ENCODE measurements around the gene TSC22D4.

- TF ChIP-seq CTCF (conservative IDR thresholded peaks at IDR 0.05; ENCODE audit: low read depth in 2 of 2) (no peak), POLR2AphosphoS5 (IDR thresholded peaks at IDR 0.05; ENCODE audit: low read depth) (no peak), EZH2phosphoT487 (IDR thresholded peaks at IDR 0.05; ENCODE audit: unreplicated experiment) (no peak), ZNF462 (CRISPR knock-in tag; IDR thresholded peaks at IDR 0.05) (no peak), EZH2 (IDR thresholded peaks at IDR 0.05; ENCODE audit: low read depth, unreplicated experiment) (no peak), NANOG (IDR thresholded peaks at IDR 0.05; ENCODE audit: borderline replicate concordance) (no peak)
Observed at GRCh38 chr7:100464210-100464660, 14.8 kb downstream of the TSC22D4 start, which contains the start of gene SPACDR.
